HEK293 (cell line): ENCODE results near the gene RNF19B.
A peak's percentile ranks its signal among the peaks of the same experiment; 100 is the strongest.

Experiments used
- AEBP2 ChIP-seq: fragments of 450-650 bp; formaldehyde crosslinking; IDR thresholded peaks from 2 replicates; pipeline ENCODE4 v1.5.1; 2016; ENCODE audit warnings: missing biosample characterization, missing genetic modification characterization, borderline replicate concordance
- GLI4 ChIP-seq: fragments of 450-650 bp; formaldehyde crosslinking; IDR thresholded peaks from 2 replicates; pipeline ENCODE4 v1.5.1; 2016; ENCODE audit warnings: missing biosample characterization, missing genetic modification characterization
- PATZ1 ChIP-seq: fragments of 450-650 bp; formaldehyde crosslinking; IDR thresholded peaks from 2 replicates; pipeline ENCODE4 v1.5.1; 2016; ENCODE audit warnings: missing biosample characterization, missing genetic modification characterization
- SCRT1 ChIP-seq: fragments of 450-650 bp; formaldehyde crosslinking; IDR thresholded peaks from 2 replicates; pipeline ENCODE4 v1.5.1; 2016; ENCODE audit warnings: missing biosample characterization, missing genetic modification characterization, borderline replicate concordance
- SETDB1 ChIP-seq: IDR thresholded peaks from one replicate; pipeline ENCODE4 v1.6.1; 2017; ENCODE audit warnings: mild to moderate bottlenecking, low read length, moderate library complexity, mixed read lengths; ENCODE audit not compliant: insufficient read length
- SP2 ChIP-seq: fragments of 450-650 bp; formaldehyde crosslinking; IDR thresholded peaks from 2 replicates; pipeline ENCODE4 v1.5.1; 2016; ENCODE audit warnings: missing biosample characterization, missing genetic modification characterization
- ZBTB21 ChIP-seq: fragments of 450-650 bp; formaldehyde crosslinking; IDR thresholded peaks from 2 replicates; pipeline ENCODE4 v1.5.1; 2017; ENCODE audit warnings: missing biosample characterization, missing genetic modification characterization
- ZBTB6 ChIP-seq: fragments of 450-650 bp; formaldehyde crosslinking; IDR thresholded peaks from 2 replicates; pipeline ENCODE4 v1.5.1; 2017; ENCODE audit warnings: missing biosample characterization, missing genetic modification characterization
- ZFHX2 ChIP-seq: fragments of 450-650 bp; formaldehyde crosslinking; conservative IDR thresholded peaks from 2 replicates; pipeline ENCODE4 v1.5.1; 2016; ENCODE audit warnings: missing biosample characterization, missing genetic modification characterization
- ZFP41 ChIP-seq: fragments of 450-650 bp; formaldehyde crosslinking; IDR thresholded peaks from 2 replicates; pipeline ENCODE4 v1.5.1; 2016; ENCODE audit warnings: missing biosample characterization, missing genetic modification characterization, borderline replicate concordance
- ZNF138 ChIP-seq: fragments of 450-650 bp; formaldehyde crosslinking; IDR thresholded peaks from 2 replicates; pipeline ENCODE4 v1.5.1; 2016; ENCODE audit warnings: missing biosample characterization, missing genetic modification characterization, borderline replicate concordance
- ZNF148 ChIP-seq: fragments of 450-650 bp; formaldehyde crosslinking; IDR thresholded peaks from 2 replicates; pipeline ENCODE4 v1.5.0; 2017; ENCODE audit warnings: missing biosample characterization, missing genetic modification characterization, borderline replicate concordance
- ZNF155 ChIP-seq: fragments of 450-650 bp; formaldehyde crosslinking; IDR thresholded peaks from 2 replicates; pipeline ENCODE4 v1.5.1; 2016; ENCODE audit warnings: missing biosample characterization, missing genetic modification characterization
- ZNF23 ChIP-seq: fragments of 450-650 bp; formaldehyde crosslinking; IDR thresholded peaks from 2 replicates; pipeline ENCODE4 v1.5.1; 2016; ENCODE audit warnings: missing biosample characterization, missing genetic modification characterization, borderline replicate concordance
- ZNF248 ChIP-seq: fragments of 450-650 bp; formaldehyde crosslinking; IDR thresholded peaks from 2 replicates; pipeline ENCODE4 v1.5.1; 2017; ENCODE audit warnings: missing biosample characterization, missing genetic modification characterization
- ZNF274 ChIP-seq, 2 experiments: fragments of 200-500 bp in 1 of 2; fragments of 450-650 bp in 1 of 2; sonication (Bioruptor generic) in 1 of 2; formaldehyde crosslinking in 1 of 2; IDR thresholded peaks; 2 replicates each; pipeline versions ENCODE4 v1.5.1 to v1.6.1; 2014 to 2016; ENCODE audit warnings: borderline replicate concordance in 1 of 2, inconsistent platforms in 1 of 2, low read length in 1 of 2, missing biosample characterization in 1 of 2, missing genetic modification characterization in 1 of 2
- ZNF292 ChIP-seq: fragments of 450-650 bp; formaldehyde crosslinking; IDR thresholded peaks from 2 replicates; pipeline ENCODE4 v1.5.1; 2016; ENCODE audit warnings: low read depth, missing biosample characterization, missing genetic modification characterization, borderline replicate concordance
- ZNF302 ChIP-seq: fragments of 450-650 bp; formaldehyde crosslinking; IDR thresholded peaks from 2 replicates; pipeline ENCODE4 v1.5.1; 2016; ENCODE audit warnings: missing biosample characterization, missing genetic modification characterization, low read depth
- ZNF350 ChIP-seq: fragments of 450-650 bp; formaldehyde crosslinking; IDR thresholded peaks from 2 replicates; pipeline ENCODE4 v1.5.0; 2017; ENCODE audit warnings: missing biosample characterization, mild to moderate bottlenecking, missing genetic modification characterization
- ZNF354C ChIP-seq: fragments of 450-650 bp; formaldehyde crosslinking; IDR thresholded peaks from 2 replicates; pipeline ENCODE4 v1.5.1; 2016; ENCODE audit warnings: missing biosample characterization, missing genetic modification characterization, low read depth, borderline replicate concordance
- ZNF362 ChIP-seq: fragments of 450-650 bp; formaldehyde crosslinking; IDR thresholded peaks from 2 replicates; pipeline ENCODE4 v1.5.1; 2016; ENCODE audit warnings: missing biosample characterization, missing genetic modification characterization
- ZNF404 ChIP-seq: fragments of 450-650 bp; formaldehyde crosslinking; IDR thresholded peaks from 2 replicates; pipeline ENCODE4 v1.5.1; 2017; ENCODE audit warnings: missing biosample characterization, missing genetic modification characterization
- ZNF48 ChIP-seq: fragments of 450-650 bp; formaldehyde crosslinking; IDR thresholded peaks from 2 replicates; pipeline ENCODE4 v1.5.1; 2016; ENCODE audit warnings: missing biosample characterization, missing genetic modification characterization
- ZNF529 ChIP-seq: fragments of 450-650 bp; formaldehyde crosslinking; IDR thresholded peaks from 2 replicates; pipeline ENCODE4 v1.5.1; 2017; ENCODE audit warnings: missing genetic modification characterization, missing biosample characterization; ENCODE audit not compliant: insufficient replicate concordance
- ZNF530 ChIP-seq: fragments of 450-650 bp; formaldehyde crosslinking; IDR thresholded peaks from 2 replicates; pipeline ENCODE4 v1.5.1; 2016; ENCODE audit warnings: low read depth, missing biosample characterization, missing genetic modification characterization
- ZNF560 ChIP-seq: fragments of 450-650 bp; formaldehyde crosslinking; IDR thresholded peaks from 2 replicates; pipeline ENCODE4 v1.5.1; 2017; ENCODE audit warnings: missing biosample characterization, missing genetic modification characterization, borderline replicate concordance
- ZNF596 ChIP-seq: fragments of 450-650 bp; IDR thresholded peaks from 2 replicates; pipeline ENCODE4 v1.5.0; 2018; ENCODE audit warnings: missing biosample characterization, mild to moderate bottlenecking, missing genetic modification characterization, moderate library complexity
- ZNF623 ChIP-seq: fragments of 450-650 bp; formaldehyde crosslinking; IDR thresholded peaks from 2 replicates; pipeline ENCODE4 v1.5.1; 2016; ENCODE audit warnings: missing biosample characterization, missing genetic modification characterization
- ZNF624 ChIP-seq: fragments of 450-650 bp; formaldehyde crosslinking; IDR thresholded peaks from 2 replicates; pipeline ENCODE4 v1.5.1; 2017; ENCODE audit warnings: missing biosample characterization, missing genetic modification characterization
- TF ChIP-seq, protein P1 (sequence below): fragments of 450-650 bp; formaldehyde crosslinking; IDR thresholded peaks from 2 replicates; pipeline ENCODE4 v1.5.1; 2016; ENCODE audit warnings: missing biosample characterization, missing genetic modification characterization

RNF19B gene

GRCh38 chr1:32963746-32964460, 706 bp downstream of the RNF19B start (continued):
- TF ChIP-seq ZBTB6 (tag by site-specific recombination) (no peak), ZNF560 (tag by site-specific recombination) (no peak), ZNF529 (tag by site-specific recombination) (no peak), PATZ1 (peak; percentile 83), ZBTB21 (tag by site-specific recombination) (no peak; the same call in 1 of the 2 replicates), ZFHX2 (tag by site-specific recombination) (peak; percentile 96), ZNF248 (tag by site-specific recombination) (no peak), ZNF530 (tag by site-specific recombination) (no peak), GLI4 (tag by site-specific recombination) (no peak), ZNF274 (IDR thresholded peaks at IDR 0.05; ENCODE audit: low read length) (no peak), ZNF274 (tag by site-specific recombination; IDR thresholded peaks at IDR 0.05; ENCODE audit: borderline replicate concordance) (no peak), SETDB1 (no peak), ZNF138 (no peak), ZNF404 (tag by site-specific recombination) (no peak), ZFP41 (tag by site-specific recombination) (no peak), ZNF155 (tag by site-specific recombination) (no peak), ZNF148 (no peak), ZNF362 (tag by site-specific recombination) (peak; percentile 97), ZNF354C (tag by site-specific recombination) (no peak), ZNF350 (tag by site-specific recombination) (no peak), ZNF623 (tag by site-specific recombination) (0 out of 2 replicates have a peak, but pooled peaks have one; percentile 1), SP2 (tag by site-specific recombination) (peak; percentile 67), ZNF624 (tag by site-specific recombination) (no peak), ZNF48 (no peak), AEBP2 (tag by site-specific recombination) (no peak), ZNF292 (tag by site-specific recombination) (no peak), ZNF596 (tag by site-specific recombination) (peak; percentile 41; the same call in 1 of the 2 replicates), ZNF23 (no peak), SCRT1 (tag by site-specific recombination) (no peak), ZNF302 (tag by site-specific recombination) (no peak)
- TF ChIP-seq, protein P1, sequence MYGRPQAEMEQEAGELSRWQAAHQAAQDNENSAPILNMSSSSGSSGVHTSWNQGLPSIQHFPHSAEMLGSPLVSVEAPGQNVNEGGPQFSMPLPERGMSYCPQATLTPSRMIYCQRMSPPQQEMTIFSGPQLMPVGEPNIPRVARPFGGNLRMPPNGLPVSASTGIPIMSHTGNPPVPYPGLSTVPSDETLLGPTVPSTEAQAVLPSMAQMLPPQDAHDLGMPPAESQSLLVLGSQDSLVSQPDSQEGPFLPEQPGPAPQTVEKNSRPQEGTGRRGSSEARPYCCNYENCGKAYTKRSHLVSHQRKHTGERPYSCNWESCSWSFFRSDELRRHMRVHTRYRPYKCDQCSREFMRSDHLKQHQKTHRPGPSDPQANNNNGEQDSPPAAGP (tag by site-specific recombination): no peak; the same call in 1 of the 2 replicates
